ENCODE measurements around the gene MAP3K14. TPM values are rescaled to one million over a fixed set of nuclear protein-coding genes. Genes with fewer than 3 reads are reported as not detected.

The MAP3K14 gene
- total and polyA plus RNA-seq, 2 experiments from 2014 or later, result 1.3 to 2.9 TPM

DNA sequence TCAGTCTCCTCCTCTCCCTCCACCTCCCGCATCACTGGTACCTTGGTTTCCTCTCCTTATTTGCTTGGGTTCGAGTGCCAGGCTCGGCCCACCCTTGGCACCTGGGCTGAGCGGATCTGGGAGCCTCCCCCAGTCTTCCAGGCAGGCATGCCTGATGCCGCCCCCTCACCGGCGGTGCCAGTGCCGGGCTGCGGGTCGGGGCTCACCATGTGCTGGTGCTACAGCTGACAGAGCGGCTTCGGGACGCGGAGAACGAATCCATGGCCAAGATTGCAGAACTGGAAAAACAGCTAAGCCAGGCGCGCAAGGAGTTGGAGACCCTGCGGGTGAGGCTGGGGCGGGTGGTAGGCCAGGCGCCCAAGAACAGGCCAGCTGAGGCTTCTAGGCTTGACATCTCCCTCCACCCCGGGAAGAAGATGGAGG lies 75.9 kb downstream of the MAP3K14 start:
- Histone ChIP-seq H3K9me3 (ENCODE audit: low read depth) (no peaks in the 10 kb centered on the region), H3K4me3 (peak overlapping the region; percentile 43), H3K27me3 (peaks cover 38% of the 10 kb centered on the region), H3K4me1 (ENCODE audit: low read depth) (no peaks in the 10 kb centered on the region), H3K36me3 (no peaks in the 10 kb centered on the region), H3K27ac (no peak overlapping the region)
- TF ChIP-seq, protein P1, sequence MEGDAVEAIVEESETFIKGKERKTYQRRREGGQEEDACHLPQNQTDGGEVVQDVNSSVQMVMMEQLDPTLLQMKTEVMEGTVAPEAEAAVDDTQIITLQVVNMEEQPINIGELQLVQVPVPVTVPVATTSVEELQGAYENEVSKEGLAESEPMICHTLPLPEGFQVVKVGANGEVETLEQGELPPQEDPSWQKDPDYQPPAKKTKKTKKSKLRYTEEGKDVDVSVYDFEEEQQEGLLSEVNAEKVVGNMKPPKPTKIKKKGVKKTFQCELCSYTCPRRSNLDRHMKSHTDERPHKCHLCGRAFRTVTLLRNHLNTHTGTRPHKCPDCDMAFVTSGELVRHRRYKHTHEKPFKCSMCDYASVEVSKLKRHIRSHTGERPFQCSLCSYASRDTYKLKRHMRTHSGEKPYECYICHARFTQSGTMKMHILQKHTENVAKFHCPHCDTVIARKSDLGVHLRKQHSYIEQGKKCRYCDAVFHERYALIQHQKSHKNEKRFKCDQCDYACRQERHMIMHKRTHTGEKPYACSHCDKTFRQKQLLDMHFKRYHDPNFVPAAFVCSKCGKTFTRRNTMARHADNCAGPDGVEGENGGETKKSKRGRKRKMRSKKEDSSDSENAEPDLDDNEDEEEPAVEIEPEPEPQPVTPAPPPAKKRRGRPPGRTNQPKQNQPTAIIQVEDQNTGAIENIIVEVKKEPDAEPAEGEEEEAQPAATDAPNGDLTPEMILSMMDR (IDR thresholded peaks at IDR 0.05; ENCODE audit: low read depth, low read length), result no peak
- DNase-seq (ENCODE audit: low read depth in 1 of 2, low spot score in 1 of 2), result no peak

DNA sequence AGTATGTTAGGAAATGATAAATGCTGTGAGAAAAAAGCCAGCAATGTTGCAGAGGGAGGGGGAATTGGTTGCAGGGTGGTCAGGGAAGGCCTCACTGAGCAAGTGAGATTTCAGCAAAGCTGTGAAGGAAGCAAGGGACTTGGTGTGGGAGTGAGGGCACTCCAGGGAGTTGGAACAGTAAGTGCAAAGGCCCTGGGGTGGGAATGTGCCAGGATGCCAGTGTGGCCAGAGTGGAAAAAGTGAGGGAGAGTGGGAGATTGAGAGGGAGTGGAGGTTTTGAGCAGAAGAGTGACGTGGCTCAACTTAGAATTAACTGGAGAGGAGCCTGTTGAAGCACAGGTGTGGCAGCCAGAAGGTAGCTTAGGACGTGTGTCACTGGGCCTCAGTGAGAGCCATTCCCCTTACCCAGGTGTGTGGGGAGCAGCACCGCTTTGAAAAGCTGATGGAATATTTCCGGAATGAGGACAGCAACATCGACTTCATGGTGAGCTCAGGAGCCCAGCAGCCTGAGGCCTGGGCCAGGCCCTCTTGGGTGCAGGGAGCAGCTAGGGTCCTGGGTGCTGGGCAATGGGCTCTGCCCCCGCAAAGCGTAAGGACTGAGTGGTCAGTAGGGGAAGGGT lies 78.6 kb downstream of the MAP3K14 start:
- TF ChIP-seq, protein P1 (IDR thresholded peaks at IDR 0.05; ENCODE audit: low read depth, low read length), result no peak
- H3K27ac ChIP-seq, result no peak overlapping the region
- H3K36me3 ChIP-seq, result no peaks in the 10 kb centered on the region
- no peaks in the 10 kb centered on the region for H3K9me3 ChIP-seq (ENCODE audit: low read depth)
- no peak for DNase-seq (ENCODE audit: low read depth in 1 of 2, low spot score in 1 of 2)
- H3K4me3 ChIP-seq, result no peak overlapping the region
- H3K27me3 ChIP-seq, result peaks cover 44% of the 10 kb centered on the region
- H3K4me1 ChIP-seq (ENCODE audit: low read depth), result no peaks in the 10 kb centered on the region

DNA sequence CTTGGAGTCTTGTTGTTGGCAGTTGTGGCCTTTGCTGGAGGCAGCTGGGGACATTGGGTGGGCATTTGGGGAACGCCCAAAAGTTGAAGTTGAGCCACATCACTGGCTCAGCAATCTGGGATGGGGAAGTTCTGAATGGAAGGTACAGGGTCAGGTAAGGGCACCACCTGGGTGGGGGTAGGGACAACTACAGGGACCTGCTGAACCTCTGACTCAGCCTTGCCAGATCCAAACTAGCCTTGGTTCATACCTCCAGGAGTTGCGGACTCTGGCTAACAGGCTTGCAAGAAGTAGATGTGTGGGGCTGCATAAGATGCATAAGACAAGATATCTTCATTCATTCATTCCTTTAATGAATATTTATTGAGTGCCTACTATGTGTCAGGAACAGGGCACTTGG lies 79.1 kb downstream of the MAP3K14 start:
- no peaks in the 10 kb centered on the region for H3K4me1 ChIP-seq (ENCODE audit: low read depth)
- H3K27ac ChIP-seq, result no peak overlapping the region
- H3K4me3 ChIP-seq, result no peak overlapping the region
- H3K36me3 ChIP-seq, result no peaks in the 10 kb centered on the region
- TF ChIP-seq, protein P1 (IDR thresholded peaks at IDR 0.05; ENCODE audit: low read depth, low read length), result no peak
- DNase-seq (ENCODE audit: low read depth in 1 of 2, low spot score in 1 of 2), result no peak
- no peaks in the 10 kb centered on the region for H3K9me3 ChIP-seq (ENCODE audit: low read depth)
- peaks cover 48% of the 10 kb centered on the region for H3K27me3 ChIP-seq

DNA sequence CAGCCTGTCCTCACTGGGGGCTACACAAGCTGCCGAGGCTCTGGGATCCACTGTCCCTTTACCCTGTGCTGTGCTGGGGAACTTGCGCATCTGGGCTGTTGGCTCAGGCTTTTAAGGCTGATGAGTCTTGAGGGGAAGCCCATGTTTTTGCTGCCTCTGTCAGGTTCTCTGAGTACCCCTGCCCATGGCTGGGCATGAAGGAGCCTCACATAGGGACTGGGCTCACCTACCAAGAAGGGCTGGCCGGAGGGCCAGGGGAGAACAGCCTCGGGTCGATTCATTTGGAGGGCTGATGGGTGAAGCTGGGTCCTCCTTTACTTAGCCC lies 80.6 kb downstream of the MAP3K14 start:
- H3K27ac ChIP-seq, result no peak overlapping the region
- no peaks in the 10 kb centered on the region for H3K9me3 ChIP-seq (ENCODE audit: low read depth)
- H3K4me3 ChIP-seq, result no peak overlapping the region
- no peaks in the 10 kb centered on the region for H3K4me1 ChIP-seq (ENCODE audit: low read depth)
- TF ChIP-seq, protein P1 (IDR thresholded peaks at IDR 0.05; ENCODE audit: low read depth, low read length), result no peak
- H3K36me3 ChIP-seq, result no peaks in the 10 kb centered on the region
- peaks cover 40% of the 10 kb centered on the region for H3K27me3 ChIP-seq
- DNase-seq (ENCODE audit: low read depth in 1 of 2, low spot score in 1 of 2), result no peak

DNA sequence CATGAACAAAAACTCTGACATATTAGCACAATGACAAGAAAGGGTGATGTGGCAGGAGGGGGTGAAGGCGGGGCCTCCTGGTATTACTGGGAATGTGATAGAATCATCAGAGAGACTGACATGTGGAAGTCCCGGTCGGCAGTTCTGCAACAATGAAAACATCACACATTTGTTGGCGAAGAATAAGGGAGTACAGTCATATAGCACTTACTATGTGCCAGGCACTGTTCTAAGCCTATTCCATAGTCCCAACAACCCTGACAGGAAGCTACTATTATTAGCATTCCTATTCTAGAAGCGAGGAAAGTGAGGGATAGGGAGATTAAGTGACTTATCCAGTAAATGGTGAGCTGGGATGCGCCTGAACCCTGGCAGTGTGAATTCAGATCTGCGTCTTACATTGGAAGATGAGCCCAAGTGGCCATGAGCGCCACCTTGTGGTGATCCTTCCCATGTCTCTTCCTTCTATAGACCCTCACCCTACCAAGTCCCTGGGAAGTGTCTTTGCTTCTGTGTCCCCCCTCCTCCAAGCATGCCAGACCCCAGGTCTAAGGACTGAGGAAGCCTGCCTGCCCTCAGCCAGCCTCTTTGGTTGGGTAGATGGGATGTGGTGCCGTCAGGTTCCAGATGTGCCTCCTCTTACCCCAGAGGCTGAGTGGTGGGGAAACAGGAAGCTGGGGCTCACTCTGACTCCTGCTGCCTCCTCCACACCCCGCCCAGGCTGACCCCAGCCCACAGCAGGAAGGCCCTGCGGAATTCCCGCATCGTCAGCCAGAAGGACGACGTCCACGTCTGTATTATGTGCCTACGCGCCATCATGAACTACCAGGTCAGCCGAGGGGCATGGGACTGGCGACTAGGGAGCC lies 81.2 kb downstream of the MAP3K14 start:
- Histone ChIP-seq H3K27ac (no peak overlapping the region), H3K9me3 (ENCODE audit: low read depth) (no peaks in the 10 kb centered on the region), H3K4me1 (ENCODE audit: low read depth) (no peaks in the 10 kb centered on the region), H3K4me3 (no peak overlapping the region), H3K27me3 (peaks cover 34% of the 10 kb centered on the region), H3K36me3 (no peaks in the 10 kb centered on the region)
- TF ChIP-seq, protein P1 (IDR thresholded peaks at IDR 0.05; ENCODE audit: low read depth, low read length), result peak; percentile 90
- DNase-seq (ENCODE audit: low read depth in 1 of 2, low spot score in 1 of 2), result peak; percentile 84 to 87

All from cardiac muscle cell (in vitro differentiated cells and primary cell).